Measurements from ENCODE around the gene VPS35.

Gene VPS35

GRCh38 chr16:46713634-46714033, 24.7 kb upstream of the VPS35 start:
- Histone ChIP-seq H3K27ac (ENCODE audit: low read depth in 2 of 2, low read length in 2 of 2) (no peak overlapping the region), H3K4me3 (ENCODE audit: low read length in 2 of 2) (no peak overlapping the region), H3K27me3 (ENCODE audit: control insufficient read depth in 2 of 2, insufficient read depth in 2 of 2, low read length in 2 of 2) (no peaks in the 10 kb centered on the region), H3K9me3 (ENCODE audit: control insufficient read depth in 2 of 2, low read length in 2 of 2) (no peaks in the 10 kb centered on the region), H3K9ac (ENCODE audit: low read depth in 1 of 2, low read length in 2 of 2) (no peak overlapping the region), H3K36me3 (ENCODE audit: control insufficient read depth in 2 of 2, insufficient read depth in 2 of 2, low read length in 2 of 2) (no peaks in the 10 kb centered on the region), H3K4me1 (ENCODE audit: control insufficient read depth in 2 of 2, insufficient read depth in 2 of 2, low read length in 2 of 2) (peaks cover 0 to 3% of the 10 kb centered on the region in 2 donors)

GRCh38 chr16:46712911-46713310, 23.9 kb upstream of the VPS35 start:
- Histone ChIP-seq H3K9me3 (ENCODE audit: control insufficient read depth in 2 of 2, low read length in 2 of 2) (no peaks in the 10 kb centered on the region), H3K36me3 (ENCODE audit: control insufficient read depth in 2 of 2, insufficient read depth in 2 of 2, low read length in 2 of 2) (no peaks in the 10 kb centered on the region), H3K4me1 (ENCODE audit: control insufficient read depth in 2 of 2, insufficient read depth in 2 of 2, low read length in 2 of 2) (peaks cover 0 to 3% of the 10 kb centered on the region in 2 donors), H3K9ac (ENCODE audit: low read depth in 1 of 2, low read length in 2 of 2) (no peak overlapping the region), H3K4me3 (ENCODE audit: low read length in 2 of 2) (no peak overlapping the region), H3K27ac (ENCODE audit: low read depth in 2 of 2, low read length in 2 of 2) (no peak overlapping the region), H3K27me3 (ENCODE audit: control insufficient read depth in 2 of 2, insufficient read depth in 2 of 2, low read length in 2 of 2) (no peaks in the 10 kb centered on the region)

- Histone ChIP-seq H3K4me3 (ENCODE audit: low read length in 2 of 2) (no peak overlapping the region), H3K4me1 (ENCODE audit: control insufficient read depth in 2 of 2, insufficient read depth in 2 of 2, low read length in 2 of 2) (peaks cover 0 to 3% of the 10 kb centered on the region in 2 donors), H3K9ac (ENCODE audit: low read depth in 1 of 2, low read length in 2 of 2) (no peak overlapping the region), H3K36me3 (ENCODE audit: control insufficient read depth in 2 of 2, insufficient read depth in 2 of 2, low read length in 2 of 2) (no peaks in the 10 kb centered on the region), H3K27ac (ENCODE audit: low read depth in 2 of 2, low read length in 2 of 2) (no peak overlapping the region), H3K9me3 (ENCODE audit: control insufficient read depth in 2 of 2, low read length in 2 of 2) (no peaks in the 10 kb centered on the region), H3K27me3 (ENCODE audit: control insufficient read depth in 2 of 2, insufficient read depth in 2 of 2, low read length in 2 of 2) (no peaks in the 10 kb centered on the region)
These were observed 22.4 kb upstream of the VPS35 start for GRCh38 chr16:46711106-46712058.

GRCh38 chr16:46709469-46710005, 20.6 kb upstream of the VPS35 start:
- no peak overlapping the region for H3K27ac ChIP-seq (ENCODE audit: low read depth in 2 of 2, low read length in 2 of 2)
- no peak overlapping the region for H3K9ac ChIP-seq (ENCODE audit: low read depth in 1 of 2, low read length in 2 of 2)
- no peaks in the 10 kb centered on the region for H3K27me3 ChIP-seq (ENCODE audit: control insufficient read depth in 2 of 2, insufficient read depth in 2 of 2, low read length in 2 of 2)
- H3K9me3 ChIP-seq (ENCODE audit: control insufficient read depth in 2 of 2, low read length in 2 of 2), result no peaks in the 10 kb centered on the region
- H3K4me3 ChIP-seq (ENCODE audit: low read length in 2 of 2), result no peak overlapping the region
- peaks cover 0 to 3% of the 10 kb centered on the region in 2 donors for H3K4me1 ChIP-seq (ENCODE audit: control insufficient read depth in 2 of 2, insufficient read depth in 2 of 2, low read length in 2 of 2)
- no peaks in the 10 kb centered on the region for H3K36me3 ChIP-seq (ENCODE audit: control insufficient read depth in 2 of 2, insufficient read depth in 2 of 2, low read length in 2 of 2)

- no peak overlapping the region for H3K9ac ChIP-seq (ENCODE audit: low read depth in 1 of 2, low read length in 2 of 2)
- no peak overlapping the region for H3K4me3 ChIP-seq (ENCODE audit: low read length in 2 of 2)
- H3K36me3 ChIP-seq (ENCODE audit: control insufficient read depth in 2 of 2, insufficient read depth in 2 of 2, low read length in 2 of 2), result no peaks in the 10 kb centered on the region
- H3K9me3 ChIP-seq (ENCODE audit: control insufficient read depth in 2 of 2, low read length in 2 of 2), result no peaks in the 10 kb centered on the region
- no peaks in the 10 kb centered on the region for H3K27me3 ChIP-seq (ENCODE audit: control insufficient read depth in 2 of 2, insufficient read depth in 2 of 2, low read length in 2 of 2)
- no peak overlapping the region for H3K27ac ChIP-seq (ENCODE audit: low read depth in 2 of 2, low read length in 2 of 2)
- no peaks in the 10 kb centered on the region for H3K4me1 ChIP-seq (ENCODE audit: control insufficient read depth in 2 of 2, insufficient read depth in 2 of 2, low read length in 2 of 2)
These were observed 17.7 kb upstream of the VPS35 start for GRCh38 chr16:46706642-46707041.

- Histone ChIP-seq H3K27me3 (ENCODE audit: control insufficient read depth in 2 of 2, insufficient read depth in 2 of 2, low read length in 2 of 2) (no peaks in the 10 kb centered on the region), H3K36me3 (ENCODE audit: control insufficient read depth in 2 of 2, insufficient read depth in 2 of 2, low read length in 2 of 2) (no peaks in the 10 kb centered on the region), H3K4me1 (ENCODE audit: control insufficient read depth in 2 of 2, insufficient read depth in 2 of 2, low read length in 2 of 2) (no peaks in the 10 kb centered on the region), H3K4me3 (ENCODE audit: low read length in 2 of 2) (no peak overlapping the region), H3K27ac (ENCODE audit: low read depth in 2 of 2, low read length in 2 of 2) (no peak overlapping the region), H3K9ac (ENCODE audit: low read depth in 1 of 2, low read length in 2 of 2) (no peak overlapping the region), H3K9me3 (ENCODE audit: control insufficient read depth in 2 of 2, low read length in 2 of 2) (no peaks in the 10 kb centered on the region)
These were observed 13.1 kb upstream of the VPS35 start for GRCh38 chr16:46702030-46702429.

GRCh38 chr16:46701615-46702014, 12.6 kb upstream of the VPS35 start:
- Histone ChIP-seq H3K36me3 (ENCODE audit: control insufficient read depth in 2 of 2, insufficient read depth in 2 of 2, low read length in 2 of 2) (no peaks in the 10 kb centered on the region), H3K27ac (ENCODE audit: low read depth in 2 of 2, low read length in 2 of 2) (no peak overlapping the region), H3K9me3 (ENCODE audit: control insufficient read depth in 2 of 2, low read length in 2 of 2) (no peaks in the 10 kb centered on the region), H3K9ac (ENCODE audit: low read depth in 1 of 2, low read length in 2 of 2) (no peak overlapping the region), H3K27me3 (ENCODE audit: control insufficient read depth in 2 of 2, insufficient read depth in 2 of 2, low read length in 2 of 2) (no peaks in the 10 kb centered on the region), H3K4me3 (ENCODE audit: low read length in 2 of 2) (no peak overlapping the region), H3K4me1 (ENCODE audit: control insufficient read depth in 2 of 2, insufficient read depth in 2 of 2, low read length in 2 of 2) (no peaks in the 10 kb centered on the region)

GRCh38 chr16:46700048-46700447, 11.1 kb upstream of the VPS35 start:
- H3K36me3 ChIP-seq (ENCODE audit: control insufficient read depth in 2 of 2, insufficient read depth in 2 of 2, low read length in 2 of 2), result no peaks in the 10 kb centered on the region
- no peak overlapping the region for H3K4me3 ChIP-seq (ENCODE audit: low read length in 2 of 2)
- no peak overlapping the region for H3K9ac ChIP-seq (ENCODE audit: low read depth in 1 of 2, low read length in 2 of 2)
- H3K9me3 ChIP-seq (ENCODE audit: control insufficient read depth in 2 of 2, low read length in 2 of 2), result no peaks in the 10 kb centered on the region
- H3K27me3 ChIP-seq (ENCODE audit: control insufficient read depth in 2 of 2, insufficient read depth in 2 of 2, low read length in 2 of 2), result no peaks in the 10 kb centered on the region
- H3K4me1 ChIP-seq (ENCODE audit: control insufficient read depth in 2 of 2, insufficient read depth in 2 of 2, low read length in 2 of 2), result no peaks in the 10 kb centered on the region
- no peak overlapping the region for H3K27ac ChIP-seq (ENCODE audit: low read depth in 2 of 2, low read length in 2 of 2)

- Histone ChIP-seq H3K27me3 (ENCODE audit: control insufficient read depth in 2 of 2, insufficient read depth in 2 of 2, low read length in 2 of 2) (no peaks in the 10 kb centered on the region), H3K4me1 (ENCODE audit: control insufficient read depth in 2 of 2, insufficient read depth in 2 of 2, low read length in 2 of 2) (no peaks in the 10 kb centered on the region), H3K36me3 (ENCODE audit: control insufficient read depth in 2 of 2, insufficient read depth in 2 of 2, low read length in 2 of 2) (no peaks in the 10 kb centered on the region), H3K9ac (ENCODE audit: low read depth in 1 of 2, low read length in 2 of 2) (no peak overlapping the region), H3K27ac (ENCODE audit: low read depth in 2 of 2, low read length in 2 of 2) (no peak overlapping the region), H3K4me3 (ENCODE audit: low read length in 2 of 2) (no peak overlapping the region), H3K9me3 (ENCODE audit: control insufficient read depth in 2 of 2, low read length in 2 of 2) (no peaks in the 10 kb centered on the region)
These were observed 8.0 kb upstream of the VPS35 start for GRCh38 chr16:46696957-46697356.

GRCh38 chr16:46695937-46696336, 7.0 kb upstream of the VPS35 start:
- H3K27me3 ChIP-seq (ENCODE audit: control insufficient read depth in 2 of 2, insufficient read depth in 2 of 2, low read length in 2 of 2), result no peaks in the 10 kb centered on the region
- H3K27ac ChIP-seq (ENCODE audit: low read depth in 2 of 2, low read length in 2 of 2), result no peak overlapping the region
- no peak overlapping the region for H3K9ac ChIP-seq (ENCODE audit: low read depth in 1 of 2, low read length in 2 of 2)
- no peaks in the 10 kb centered on the region for H3K9me3 ChIP-seq (ENCODE audit: control insufficient read depth in 2 of 2, low read length in 2 of 2)
- peaks cover under 1 to 5% of the 10 kb centered on the region in 2 donors for H3K4me1 ChIP-seq (ENCODE audit: control insufficient read depth in 2 of 2, insufficient read depth in 2 of 2, low read length in 2 of 2)
- no peaks in the 10 kb centered on the region for H3K36me3 ChIP-seq (ENCODE audit: control insufficient read depth in 2 of 2, insufficient read depth in 2 of 2, low read length in 2 of 2)
- no peak overlapping the region for H3K4me3 ChIP-seq (ENCODE audit: low read length in 2 of 2)

All from mucosa of rectum (tissue), 2 donors.